NCI-H2196 (cell line): Measurements from ENCODE around the gene DBX2.
"Not testable (repeated sequence)": the region's sequence is repeated elsewhere in the genome, so short reads cannot be mapped to it uniquely, and the experiment has no call there.

Experiments used
- DNase-seq: peaks from one replicate; lab custom pipeline; 2025; ENCODE audit not compliant: unreplicated experiment; lab: John Stamatoyannopoulos, UW

The DBX2 gene

DNA sequence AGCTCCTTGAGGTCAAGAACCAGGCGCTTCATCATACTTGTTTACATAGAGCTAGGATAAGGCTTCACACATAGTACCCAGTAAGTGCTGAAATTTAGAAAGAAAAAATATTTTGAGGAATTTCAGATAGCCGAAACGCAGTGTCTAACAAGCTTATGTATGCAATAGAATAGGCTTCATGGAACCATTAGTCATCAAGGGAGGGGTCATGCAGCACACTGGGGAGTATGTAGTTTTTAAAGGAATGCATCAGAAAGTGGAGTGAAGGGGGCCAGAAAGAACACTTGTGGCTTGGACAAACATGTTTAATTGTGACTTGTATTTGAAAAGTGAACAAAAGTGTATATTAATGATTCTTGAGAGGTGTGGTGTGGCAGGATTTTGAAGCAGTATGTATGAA is 38.1 kb downstream of the DBX2 start:
- no peak for DNase-seq

DNA sequence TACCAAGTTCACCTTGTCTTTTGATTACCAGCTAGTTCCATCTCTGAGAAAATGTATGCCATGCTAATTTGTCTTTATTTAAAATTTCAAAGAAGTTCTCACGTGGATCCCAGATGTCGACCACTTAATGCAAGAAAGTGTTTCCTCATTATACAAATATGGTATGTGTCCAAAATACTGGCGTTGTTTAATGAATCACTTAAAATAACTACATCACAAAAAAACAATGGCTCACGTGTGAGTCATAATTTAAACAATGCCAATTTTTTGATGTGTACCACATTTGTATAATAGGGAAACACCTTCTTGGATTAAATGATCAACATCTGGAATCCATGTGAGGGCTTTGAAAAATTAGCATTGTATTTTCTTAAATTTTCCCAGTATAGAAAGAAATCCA is 40.8 kb downstream of the DBX2 start:
- DNase-seq, result no peak

DNA sequence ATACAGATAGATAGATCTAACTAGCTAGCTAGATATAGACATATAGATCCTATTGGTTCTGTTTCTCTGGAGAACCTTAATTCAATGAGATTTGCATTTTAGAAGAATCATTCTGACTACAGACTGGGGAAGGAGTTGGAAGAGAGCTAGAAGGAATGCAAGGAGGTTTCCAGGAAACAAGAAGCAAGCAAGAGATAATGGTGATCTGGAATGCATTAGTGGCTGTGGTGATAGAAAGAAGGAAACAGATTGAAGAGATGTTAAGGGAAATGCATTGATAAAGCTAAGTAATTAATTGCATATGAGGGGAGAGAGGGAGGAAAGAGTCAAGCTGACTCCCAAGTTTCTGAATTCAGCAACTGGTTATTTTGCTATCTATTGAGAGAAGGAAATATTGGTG is 42.7 kb downstream of the DBX2 start:
- DNase-seq, result no peak

DNA sequence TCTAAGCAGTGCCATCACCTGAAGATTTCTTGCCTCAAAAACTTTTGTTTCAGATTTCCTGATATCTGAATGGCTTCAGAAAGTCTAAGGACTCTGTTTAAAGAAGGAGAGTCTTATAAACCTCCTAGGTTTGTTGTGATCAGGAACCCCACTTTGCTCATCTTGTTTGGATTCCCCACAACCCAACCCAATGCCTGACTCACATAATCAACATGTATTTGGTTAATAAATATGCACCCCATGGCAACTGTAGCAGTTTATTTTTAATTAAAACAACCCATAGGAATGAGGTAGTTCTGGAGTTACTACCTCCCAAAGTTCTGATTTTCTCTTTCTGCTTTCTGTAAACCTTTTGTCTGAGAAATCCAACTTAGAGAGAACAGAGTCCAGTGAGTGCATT is 51.5 kb downstream of the DBX2 start:
- DNase-seq, result no peak

DNA sequence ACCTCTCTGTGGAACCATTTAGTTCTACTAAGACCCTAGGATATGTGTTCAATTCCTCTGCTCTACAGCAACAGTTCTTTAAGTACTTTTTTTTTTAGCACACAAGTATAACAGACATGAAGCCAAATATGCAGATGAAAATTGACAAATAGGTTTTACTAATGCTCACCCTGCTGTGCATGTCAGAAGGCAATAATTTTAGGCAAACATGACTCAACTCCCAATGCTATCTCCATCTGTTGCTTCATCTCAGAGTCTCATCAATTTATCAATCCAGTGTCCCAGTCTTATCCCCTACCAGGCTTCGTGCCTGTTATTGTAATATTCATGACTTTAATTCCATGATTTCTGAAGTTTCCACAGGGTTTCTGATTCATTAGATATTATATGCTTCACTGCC is 57.7 kb downstream of the DBX2 start:
- DNase-seq, result no peak

DNA sequence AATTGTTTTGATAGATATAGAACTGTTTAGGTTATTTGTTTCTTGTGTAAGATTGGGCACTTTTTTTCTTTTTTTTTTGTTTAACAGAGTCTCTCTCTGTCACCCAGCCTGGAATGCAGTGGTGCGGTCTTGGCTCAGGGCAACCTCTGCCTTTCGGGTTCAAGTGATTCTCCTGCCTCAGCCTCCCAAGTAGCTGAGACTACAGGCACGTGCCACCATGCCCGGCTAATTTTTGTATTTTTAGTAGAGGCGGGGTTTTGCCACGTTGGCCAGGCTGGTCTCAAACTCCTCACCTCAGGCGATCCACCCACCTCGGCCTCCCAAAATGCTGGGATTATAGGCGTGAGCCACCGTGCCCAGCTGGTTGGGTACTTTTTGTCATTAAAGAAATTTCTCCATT is 66.0 kb downstream of the DBX2 start:
- DNase-seq, result not testable (repeated sequence)

DNA sequence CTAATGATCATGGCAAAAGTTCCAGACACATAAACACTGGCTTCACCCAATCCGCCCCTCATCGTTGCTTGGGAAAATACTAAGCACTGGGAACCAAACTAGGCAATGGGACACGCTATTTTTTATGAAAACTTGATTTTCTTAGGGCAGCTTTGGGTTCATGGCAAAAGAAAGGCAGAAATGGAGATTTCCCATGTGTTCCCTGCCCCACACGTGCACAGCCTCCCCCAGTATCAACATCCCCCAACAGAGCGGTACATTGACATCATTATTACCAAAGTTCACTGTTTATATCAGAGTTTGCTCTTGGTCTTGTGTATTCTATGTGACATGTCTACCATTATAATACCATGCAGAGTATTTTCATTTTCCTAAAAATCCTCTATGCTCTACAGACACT is 71.0 kb downstream of the DBX2 start:
- DNase-seq, result no peak

DNA sequence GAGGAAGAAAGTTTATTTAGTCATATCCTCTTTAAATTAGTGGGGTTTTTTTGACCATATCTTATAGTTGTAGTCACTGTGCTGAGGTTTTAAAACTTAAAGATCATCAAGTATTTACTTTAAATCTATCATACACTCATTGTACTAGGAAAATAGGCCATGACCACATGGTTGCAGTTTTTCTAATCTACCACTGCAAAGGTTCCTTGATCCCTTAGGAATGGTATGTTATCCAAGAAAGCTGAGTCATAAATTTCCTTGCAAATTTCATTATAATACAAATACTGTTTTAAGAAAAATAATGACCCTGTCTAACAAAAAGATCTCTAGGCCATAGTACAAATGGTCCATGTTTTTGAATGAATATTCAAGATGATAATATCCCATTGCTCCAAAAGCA is 74.7 kb downstream of the DBX2 start:
- DNase-seq, result no peak

DNA sequence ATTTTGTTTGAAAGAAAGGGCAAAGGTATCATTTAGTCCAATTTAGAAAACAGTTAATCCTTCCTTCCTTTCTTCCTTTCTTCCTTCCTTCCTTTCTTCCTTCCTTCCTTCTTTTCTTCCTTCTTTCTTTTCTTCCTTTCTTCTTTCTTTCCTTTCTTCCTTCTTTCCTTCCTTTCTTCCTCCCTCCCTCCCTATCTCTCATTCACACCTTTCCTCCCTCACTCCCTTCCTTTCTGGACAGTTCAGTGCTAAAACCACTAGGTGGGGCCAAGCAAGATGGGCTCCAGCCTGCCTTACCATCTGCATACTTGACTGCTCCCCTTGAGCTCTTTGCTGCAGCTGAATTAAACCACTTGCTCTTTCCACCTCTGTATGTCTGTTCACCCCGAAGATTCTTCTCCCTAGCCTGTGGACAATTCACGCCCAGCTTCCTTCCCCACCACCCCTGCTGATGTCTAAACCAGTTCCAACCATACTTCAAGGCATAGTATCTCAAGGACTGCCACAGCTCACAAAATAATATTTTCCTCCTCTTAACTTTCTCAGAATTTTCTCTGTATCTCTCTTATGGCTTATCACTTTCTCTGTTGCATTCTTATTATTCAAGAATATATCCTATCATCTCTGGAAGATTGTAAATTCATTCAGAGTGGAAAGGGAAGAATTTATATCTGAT is 78.0 kb downstream of the DBX2 start:
- DNase-seq, result no peak

DNA sequence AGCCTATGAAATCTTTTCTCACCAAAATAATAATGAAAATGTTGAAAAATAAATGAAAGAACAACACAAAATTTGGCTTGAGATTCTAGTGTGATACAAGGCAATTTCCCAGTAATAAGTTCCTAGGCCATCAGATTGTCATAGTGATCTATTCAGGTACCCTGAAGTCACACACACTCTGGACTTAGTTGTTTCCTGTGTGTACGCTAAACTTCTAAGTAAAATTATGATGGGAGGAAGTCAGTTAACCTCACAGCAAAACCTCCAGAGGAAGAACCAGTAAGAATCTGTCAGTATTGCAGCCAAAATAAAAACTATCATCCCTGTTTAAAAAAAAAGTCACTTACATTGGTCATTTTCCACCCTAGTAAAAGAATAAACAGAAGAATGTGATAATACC is 81.9 kb downstream of the DBX2 start:
- DNase-seq, result no peak
